NB4 (cell line): Measurements from ENCODE around the gene SPSB3.

Source experiments
- MAX ChIP-seq: IDR thresholded peaks from 2 replicates; pipeline ENCODE4 v1.6.1; 2011; ENCODE audit warnings: low read depth, low read length
- POLR2A ChIP-seq: IDR thresholded peaks from 2 replicates; pipeline ENCODE4 v1.6.1; 2011; ENCODE audit warnings: mild to moderate bottlenecking; ENCODE audit not compliant: insufficient read length; ENCODE audit errors: extremely low read depth
- TF ChIP-seq, protein P1 (sequence below): IDR thresholded peaks from one replicate; pipeline ENCODE4 v1.5.1; 2012; ENCODE audit warnings: low read depth, low read length

GRCh38 chr16:1822801-1823200 lies 40.4 kb upstream of the SPSB3 start:
- TF ChIP-seq, protein P1, sequence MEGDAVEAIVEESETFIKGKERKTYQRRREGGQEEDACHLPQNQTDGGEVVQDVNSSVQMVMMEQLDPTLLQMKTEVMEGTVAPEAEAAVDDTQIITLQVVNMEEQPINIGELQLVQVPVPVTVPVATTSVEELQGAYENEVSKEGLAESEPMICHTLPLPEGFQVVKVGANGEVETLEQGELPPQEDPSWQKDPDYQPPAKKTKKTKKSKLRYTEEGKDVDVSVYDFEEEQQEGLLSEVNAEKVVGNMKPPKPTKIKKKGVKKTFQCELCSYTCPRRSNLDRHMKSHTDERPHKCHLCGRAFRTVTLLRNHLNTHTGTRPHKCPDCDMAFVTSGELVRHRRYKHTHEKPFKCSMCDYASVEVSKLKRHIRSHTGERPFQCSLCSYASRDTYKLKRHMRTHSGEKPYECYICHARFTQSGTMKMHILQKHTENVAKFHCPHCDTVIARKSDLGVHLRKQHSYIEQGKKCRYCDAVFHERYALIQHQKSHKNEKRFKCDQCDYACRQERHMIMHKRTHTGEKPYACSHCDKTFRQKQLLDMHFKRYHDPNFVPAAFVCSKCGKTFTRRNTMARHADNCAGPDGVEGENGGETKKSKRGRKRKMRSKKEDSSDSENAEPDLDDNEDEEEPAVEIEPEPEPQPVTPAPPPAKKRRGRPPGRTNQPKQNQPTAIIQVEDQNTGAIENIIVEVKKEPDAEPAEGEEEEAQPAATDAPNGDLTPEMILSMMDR = no peak
- TF ChIP-seq POLR2A (no peak), MAX (no peak)
